Measurements from ENCODE around the gene ABHD14A.

- TF ChIP-seq CTCF (IDR thresholded peaks at IDR 0.05) (no peak), POLR2A (IDR thresholded peaks at IDR 0.05) (no peak)
Measured at GRCh38 chr3:52023860-52024764, 49.2 kb downstream of the ABHD14A start.
